GM21786 (cell line): ENCODE data around the gene CRYGB.
"Not testable (repeated sequence)": the region's sequence is repeated elsewhere in the genome, so short reads cannot be mapped to it uniquely, and the experiment has no call there.

Experiments
- ATAC-seq: cut with Tn5 transposase; IDR thresholded peaks from one replicate; pipeline ENCODE4 v1.9.1; 2021; ENCODE audit not compliant: unreplicated experiment

CRYGB gene

DNA sequence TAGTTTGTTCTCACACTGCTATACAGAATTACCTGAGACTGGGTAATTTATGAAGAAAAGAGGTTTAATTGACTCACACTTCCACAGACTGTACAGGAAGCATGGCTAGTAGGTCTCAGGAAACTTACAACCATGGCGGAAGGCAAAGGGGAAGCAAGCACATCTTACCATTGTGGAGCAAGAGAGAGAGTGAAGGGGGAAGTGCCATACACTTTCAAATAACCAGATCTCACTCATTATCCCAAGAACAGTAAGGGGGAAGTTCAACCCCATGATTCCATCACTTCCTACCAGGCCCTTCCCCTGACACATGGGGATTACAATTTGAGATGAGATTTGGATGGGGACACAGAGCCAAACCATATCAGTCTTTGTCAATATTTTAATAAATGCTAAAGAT is 5.0 kb upstream of the CRYGB start:
- ATAC-seq, result no peak

DNA sequence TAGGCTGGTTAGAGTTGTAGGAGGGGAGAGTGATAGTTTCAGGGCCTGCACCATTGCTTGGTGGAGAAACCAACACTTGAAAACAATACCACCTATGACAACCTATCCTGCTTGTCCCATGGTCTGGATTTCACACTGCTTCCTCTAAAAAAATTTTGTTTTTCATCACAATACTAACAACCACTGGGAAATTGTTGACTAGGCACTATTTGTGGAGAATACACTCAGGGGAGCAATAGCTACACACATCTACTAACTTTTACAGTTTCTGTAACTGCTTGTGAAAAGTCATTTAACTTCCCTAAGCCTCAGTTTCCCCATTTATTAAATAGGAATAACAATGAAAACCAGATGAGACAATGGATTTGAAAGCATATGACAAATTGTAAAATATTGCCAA is 4.1 kb upstream of the CRYGB start:
- ATAC-seq, result no peak

DNA sequence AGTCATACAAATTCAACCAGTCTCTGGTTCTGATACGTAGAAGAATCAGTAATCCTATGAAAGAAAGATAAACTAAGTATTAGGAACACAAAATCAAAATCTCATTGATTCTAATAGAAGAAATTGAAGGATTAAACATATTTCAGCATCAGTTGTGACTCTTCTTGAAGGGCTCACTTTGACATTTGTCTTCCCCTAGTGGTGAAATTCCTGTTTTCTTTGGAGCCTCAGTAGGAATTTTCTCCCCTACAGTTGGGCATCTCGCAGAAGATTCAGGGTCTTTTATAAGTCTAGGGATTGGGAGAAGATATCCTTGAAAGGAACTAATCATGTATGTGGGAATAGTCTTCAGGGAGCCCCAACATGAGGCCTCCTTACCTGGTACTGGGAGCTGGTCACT is 2.8 kb upstream of the CRYGB start:
- ATAC-seq, result no peak

DNA sequence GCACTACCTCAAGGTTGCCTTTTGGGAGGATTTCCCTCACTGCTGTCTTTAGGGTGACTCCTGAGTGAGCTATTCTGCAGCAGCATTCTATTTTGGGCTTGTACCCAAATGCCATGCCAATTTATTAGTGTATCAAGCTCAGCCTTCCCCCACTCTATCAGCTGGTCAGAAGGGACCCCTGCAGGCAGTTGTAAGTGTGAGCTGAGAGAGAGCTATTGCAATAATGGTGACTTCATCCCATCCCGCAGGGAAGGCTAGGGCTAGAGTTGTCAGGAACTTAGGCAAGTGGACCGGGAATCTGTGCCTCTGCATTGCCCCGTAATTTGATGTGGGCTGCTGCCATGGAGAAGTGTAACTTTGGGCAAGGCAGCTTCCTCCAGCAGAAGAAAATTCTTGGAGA is 1.8 kb upstream of the CRYGB start:
- no peak for ATAC-seq

DNA sequence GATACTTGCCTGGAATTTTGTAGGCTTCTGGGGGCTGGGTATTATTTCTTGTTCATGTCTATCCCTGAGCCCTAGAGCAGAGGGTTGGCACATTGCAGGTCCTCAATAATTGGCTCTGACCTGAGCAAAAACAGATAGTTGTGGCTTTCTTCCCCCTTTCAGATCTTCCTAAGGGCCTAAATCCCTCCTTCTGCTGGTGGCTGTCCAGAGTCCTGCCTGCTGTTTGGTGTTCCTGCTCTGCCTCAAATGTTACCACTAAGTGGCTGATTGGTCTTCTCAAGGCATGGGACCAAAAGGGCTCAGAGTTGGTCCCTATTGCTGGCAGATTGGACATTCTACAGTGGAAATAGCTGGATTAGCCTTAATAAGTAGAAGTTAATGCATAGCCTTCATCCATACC is 1.1 kb upstream of the CRYGB start:
- ATAC-seq, result no peak

DNA sequence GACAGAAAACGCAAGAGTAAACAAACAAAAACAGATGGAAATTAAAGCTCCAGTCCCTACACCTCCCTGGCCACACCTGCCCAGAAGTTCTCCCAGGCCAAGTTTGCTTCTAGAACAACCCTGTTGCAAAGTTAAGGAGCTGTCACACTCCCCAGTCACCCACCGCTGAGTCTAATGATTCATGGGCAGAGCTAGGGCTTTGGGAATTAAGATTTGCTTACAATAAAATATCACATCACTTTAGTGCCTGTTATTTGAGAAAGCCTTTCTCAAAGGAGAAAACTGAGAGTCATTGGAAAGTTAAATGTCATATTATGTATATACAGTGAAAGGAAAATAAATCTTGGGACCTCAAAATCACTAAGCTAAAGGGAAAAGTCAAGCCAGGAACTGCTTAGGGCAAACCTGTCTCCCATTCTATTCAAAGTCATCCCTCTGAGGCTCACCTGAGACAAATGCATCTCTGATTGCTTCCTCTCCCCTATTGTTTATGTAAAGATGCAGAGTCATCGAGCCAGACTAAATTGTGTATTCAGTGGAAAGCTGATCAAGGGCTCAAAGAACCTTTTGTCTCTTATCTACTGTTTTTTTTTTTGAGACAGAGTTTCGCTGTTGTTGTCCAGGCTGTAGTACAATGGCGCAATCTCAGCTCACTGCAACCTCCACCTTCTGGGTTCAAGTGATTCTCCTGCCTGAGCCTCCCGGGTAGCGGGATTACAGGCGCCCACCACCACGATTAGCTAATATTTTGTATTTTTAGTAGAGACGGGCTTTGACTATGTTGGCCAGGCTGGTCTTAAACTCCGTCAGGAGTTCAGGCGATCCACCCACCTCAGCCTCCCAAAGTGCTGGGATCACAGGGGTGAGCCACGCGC is 2.8 kb downstream of the CRYGB start:
- ATAC-seq, result no peak

DNA sequence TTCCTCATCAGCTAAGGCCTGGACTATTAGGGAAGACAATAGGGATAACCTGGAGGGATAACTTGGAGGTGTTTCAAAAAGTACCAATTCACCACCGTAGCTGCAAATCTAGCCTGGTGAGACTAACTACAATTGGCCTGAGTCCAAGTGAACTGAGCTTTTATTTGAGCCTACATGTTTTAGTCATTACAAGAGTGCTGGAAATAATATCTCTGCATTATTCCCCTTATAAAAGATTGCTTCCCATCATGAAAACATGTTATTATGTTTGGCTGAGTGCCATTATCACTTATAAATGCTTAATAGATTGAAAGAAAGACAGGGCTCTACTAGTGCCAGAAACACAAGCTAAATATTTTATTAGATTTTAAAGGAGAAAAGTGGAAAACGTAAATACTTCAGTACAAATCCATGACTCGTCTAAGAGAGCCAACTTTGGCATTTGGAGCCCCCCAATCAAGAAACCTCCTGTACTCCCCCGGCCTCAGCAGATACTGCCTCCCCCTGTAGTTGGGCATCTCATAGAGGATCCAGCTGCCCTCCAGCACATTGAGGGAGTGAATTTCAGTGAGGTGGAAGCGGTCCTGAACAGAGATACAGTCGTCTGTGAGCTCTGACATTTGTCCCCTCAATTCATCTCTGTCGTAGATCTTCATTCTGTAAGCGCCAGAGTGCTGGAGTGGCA is 3.6 kb downstream of the CRYGB start:
- ATAC-seq, result no peak

DNA sequence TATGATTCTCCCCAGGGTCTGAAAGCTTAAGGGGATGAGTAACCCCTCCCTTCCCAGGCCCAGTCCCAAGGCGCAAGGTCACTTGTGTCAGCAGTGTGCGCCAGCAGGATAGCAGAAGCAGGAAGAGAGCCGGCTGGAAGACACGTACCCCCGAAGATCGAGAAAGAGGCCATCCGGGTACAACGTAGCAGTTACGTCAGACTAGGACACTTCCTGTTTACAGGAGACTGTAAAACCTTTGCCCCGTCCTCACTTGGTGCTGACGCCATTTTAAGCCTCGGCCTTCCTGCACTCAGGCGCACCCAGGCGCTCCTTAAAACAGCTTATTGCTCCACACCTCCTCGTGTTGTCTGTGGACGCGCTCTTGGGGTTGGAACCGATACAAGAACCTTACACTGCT is 6.5 kb downstream of the CRYGB start:
- no peak for ATAC-seq

DNA sequence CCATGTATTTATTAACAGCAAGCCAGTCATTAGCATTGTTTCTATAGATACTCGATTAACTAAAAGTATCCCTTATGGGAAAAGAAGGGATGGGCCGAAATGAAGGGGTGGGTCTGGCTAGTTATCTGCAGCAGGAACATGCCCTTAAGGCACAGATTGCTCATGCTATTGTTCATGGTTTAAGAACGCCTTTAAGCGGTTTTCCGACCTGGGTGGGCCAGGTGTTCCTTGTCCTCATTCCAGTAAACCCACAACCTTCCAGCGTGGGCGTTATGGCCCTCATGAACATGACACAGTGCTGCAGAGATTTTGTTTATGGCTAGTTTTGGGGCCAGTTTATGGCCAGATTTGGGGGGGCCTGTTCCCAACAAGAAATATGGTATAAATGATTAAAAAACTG is 7.6 kb downstream of the CRYGB start:
- not testable (repeated sequence) for ATAC-seq

DNA sequence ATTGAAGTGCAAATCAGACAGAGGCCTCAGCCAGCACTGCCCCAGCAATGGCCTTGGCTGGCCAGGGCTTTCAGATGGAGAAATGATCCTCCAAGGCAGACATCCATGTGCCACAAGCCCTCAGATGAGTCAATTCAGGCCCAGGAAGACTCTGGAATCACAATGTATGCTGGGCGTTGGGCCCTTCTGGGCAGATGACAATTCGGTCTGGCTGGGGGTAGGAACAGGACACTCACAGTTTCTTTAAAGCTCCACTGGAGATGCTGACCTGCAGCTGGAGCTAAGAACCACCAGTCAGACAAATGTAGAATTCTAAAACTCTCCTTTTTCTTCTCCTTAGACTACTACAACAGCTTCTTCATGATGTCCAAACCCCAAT is 9.3 kb downstream of the CRYGB start:
- ATAC-seq, result no peak

DNA sequence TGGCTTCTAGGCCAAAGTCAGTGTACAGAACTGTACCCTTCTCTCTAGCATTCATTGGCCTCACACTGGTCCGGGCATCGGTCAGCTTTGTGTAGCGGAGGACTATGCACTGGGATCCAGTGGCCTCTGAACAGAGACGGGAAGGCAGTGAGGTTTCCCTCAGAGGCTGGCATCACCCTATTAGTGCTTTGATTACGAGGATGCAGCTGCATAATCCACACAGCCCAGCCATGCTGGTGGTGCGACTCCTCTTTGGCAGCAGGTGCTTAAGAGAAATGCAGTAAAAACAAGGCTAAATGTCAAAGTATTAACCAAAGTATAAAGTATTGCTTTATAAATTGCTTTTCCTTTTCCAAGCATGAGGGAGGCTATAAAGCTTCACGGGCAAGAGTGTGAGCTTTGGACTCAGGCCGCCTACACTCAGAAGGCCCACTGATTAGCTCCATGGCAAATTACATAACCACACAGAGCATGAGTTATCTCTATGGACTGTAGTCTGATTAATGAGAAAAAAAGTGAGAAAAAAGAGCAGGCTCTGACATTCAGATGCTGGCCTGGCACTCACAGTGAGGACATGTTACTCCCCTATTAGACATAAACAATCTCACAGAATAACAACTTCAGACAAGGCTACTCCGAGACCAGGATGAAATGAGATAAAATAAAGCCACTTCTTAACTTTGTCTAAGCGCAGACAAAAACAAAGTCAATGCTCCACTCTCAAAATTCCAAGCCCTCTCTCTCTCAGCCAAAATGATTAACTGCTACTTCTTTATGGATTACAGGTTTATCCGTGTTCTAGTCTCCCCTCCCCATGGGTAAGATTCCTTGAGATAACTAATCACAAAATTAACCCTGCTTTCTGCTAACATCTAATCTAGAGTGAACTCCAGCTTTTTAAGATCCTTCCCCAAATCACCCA is 9.9 kb downstream of the CRYGB start:
- no peak for ATAC-seq

DNA sequence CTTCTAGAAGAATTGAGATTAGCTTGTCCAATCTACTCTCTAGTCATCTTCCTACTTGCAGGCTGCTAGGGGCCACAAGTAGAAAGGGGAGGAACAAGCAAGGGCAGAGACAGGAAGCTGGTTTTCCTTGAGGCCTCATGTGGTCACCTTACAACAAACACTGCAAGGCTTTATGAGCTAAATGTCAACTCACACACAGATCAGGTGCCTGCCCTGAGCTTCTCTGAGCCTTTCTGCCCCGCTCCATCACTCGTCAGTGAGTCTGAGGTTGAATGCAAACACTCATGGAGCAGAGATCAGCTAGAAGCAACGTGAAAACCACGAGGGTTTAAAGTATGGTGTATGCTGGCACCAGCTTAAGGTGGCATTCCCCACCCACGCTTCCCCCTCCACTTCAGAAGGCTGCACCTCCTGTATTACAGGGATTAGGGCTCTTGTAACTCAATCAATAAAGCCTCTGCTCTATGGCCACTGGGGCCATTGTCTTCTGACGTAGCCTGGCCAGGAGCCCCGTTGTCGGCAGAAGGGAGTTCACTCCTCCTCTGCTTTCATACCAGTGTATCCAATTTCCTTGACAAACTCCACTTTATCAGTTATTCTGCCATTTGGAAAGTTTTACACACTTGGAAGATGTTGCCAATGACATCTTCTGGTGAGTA is 10.9 kb downstream of the CRYGB start:
- ATAC-seq, result peak; percentile 63

DNA sequence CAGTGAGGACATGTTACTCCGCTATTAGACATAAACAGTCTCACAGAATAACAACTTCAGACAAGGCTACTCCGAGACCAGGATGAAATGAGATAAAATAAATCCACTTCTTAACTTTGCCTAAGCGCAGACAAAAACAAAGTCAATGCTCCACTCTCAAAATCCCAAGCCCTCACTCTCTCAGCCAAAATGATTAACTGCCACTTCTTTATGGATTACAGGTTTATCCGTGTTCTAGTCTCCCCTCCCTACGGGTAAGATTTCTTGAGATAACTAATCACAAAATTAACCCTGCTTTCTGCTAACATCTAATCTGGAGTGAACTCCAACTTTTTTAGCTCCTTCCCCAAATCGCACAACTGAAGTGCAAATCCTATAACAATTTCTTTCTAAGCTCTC is 15.2 kb downstream of the CRYGB start:
- no peak for ATAC-seq

DNA sequence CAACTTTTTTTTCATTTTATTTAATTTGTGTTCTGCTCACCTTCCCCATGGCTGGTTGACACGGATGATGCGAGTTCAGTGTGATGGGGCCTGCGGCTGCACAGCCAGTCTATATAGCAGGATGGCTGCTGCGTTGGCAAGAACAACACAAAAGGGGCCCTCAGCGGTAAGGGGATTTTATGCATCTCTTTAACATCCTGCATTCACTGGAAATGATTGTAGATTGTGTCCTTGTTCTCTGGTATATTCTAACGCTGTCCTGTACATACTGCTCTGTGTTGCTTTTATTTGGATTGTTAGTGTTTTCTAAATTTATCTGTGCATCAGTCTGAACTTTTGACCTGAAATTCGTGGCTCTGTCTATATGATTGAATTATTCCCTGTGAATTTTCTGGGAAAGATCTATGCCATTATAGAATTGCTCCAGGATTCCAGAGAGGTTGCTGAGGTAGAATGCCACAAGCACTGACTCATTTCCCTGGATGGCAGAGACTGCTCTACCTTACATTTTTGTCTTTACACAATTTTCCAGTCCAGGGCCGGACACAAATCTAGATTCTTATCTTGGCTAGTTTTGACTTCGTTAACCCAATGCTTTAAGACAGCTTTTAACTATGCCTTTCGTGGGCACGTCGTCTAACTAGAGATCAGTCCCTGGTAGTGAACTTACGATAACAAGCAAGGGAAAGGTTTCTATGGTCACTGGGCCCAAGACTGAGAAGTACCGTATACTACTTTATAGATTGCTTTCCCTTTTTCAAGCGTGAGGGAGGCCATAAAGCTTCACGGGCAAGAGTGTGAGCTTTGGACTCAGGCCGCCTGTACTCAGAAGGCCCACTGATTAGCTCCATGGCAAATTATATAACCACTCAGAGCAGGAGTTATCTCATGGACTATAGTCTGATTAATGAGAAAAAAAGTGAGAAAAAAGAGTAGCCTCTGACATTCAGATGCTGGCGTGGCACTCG is 15.9 kb downstream of the CRYGB start, which contains the start of gene CRYGC:
CRYGC (minus strand) TSS at position 85 of the 968 bp plus-strand sequence; CDS start at position 49, 36 bp downstream.
- ATAC-seq, result no peak

DNA sequence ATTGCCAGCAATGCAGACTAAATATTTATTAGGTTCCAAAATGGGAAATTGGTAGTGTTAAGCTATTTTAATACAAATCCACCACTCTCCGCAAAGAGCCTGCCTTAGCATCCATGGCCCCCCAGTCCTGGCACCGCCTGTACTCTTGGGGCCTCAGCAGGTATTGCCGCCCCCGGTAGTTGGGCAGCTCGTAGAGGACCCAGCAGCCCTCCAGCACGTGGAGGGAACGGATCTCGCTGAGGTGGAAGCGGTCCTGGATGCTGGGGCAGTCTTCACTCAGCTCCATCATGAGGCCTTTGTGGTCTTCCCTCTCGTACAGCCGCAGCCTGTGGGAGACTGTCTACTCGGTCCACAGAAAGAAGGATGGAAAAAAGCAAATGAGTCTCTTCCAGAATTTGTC is 17.8 kb downstream of the CRYGB start:
- no peak for ATAC-seq

DNA sequence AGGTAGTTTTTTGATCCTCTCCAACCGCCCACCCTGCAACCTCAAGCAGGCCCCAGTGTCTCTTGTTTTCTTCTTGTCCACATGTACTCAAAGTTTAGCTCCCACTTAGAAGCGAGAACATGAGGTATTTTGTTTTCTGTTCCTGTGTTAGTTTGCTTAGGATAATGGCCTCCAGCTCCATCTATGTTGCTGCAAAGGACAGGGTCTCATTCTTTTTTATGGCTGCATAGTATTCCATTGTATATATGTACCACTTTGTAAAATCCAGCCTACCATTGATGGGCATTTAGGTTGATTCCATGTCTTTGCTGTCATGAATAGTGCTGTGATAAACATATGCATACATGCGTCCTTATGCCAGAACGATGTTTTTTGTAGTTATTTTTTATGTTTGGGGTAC is 18.9 kb downstream of the CRYGB start:
- no peak for ATAC-seq

DNA sequence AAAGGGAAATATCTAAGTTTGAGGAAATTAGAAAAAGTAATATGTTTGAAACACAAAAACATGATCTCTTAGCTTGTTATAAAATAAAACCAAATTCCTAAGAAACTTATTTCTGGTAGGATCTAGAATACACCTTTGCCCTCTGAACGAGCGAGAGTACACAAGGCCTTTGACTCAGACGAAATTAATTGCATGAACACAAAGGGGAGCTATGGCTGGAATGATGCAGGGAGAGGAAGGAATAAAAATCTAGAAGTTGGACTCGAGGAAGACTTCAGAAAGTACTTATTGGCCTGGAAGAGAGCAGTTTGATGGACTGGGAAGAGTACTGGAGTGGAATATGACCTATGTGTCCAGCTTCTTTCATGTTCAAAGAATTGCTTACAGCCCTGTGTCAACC is 20.7 kb downstream of the CRYGB start:
- ATAC-seq, result no peak

DNA sequence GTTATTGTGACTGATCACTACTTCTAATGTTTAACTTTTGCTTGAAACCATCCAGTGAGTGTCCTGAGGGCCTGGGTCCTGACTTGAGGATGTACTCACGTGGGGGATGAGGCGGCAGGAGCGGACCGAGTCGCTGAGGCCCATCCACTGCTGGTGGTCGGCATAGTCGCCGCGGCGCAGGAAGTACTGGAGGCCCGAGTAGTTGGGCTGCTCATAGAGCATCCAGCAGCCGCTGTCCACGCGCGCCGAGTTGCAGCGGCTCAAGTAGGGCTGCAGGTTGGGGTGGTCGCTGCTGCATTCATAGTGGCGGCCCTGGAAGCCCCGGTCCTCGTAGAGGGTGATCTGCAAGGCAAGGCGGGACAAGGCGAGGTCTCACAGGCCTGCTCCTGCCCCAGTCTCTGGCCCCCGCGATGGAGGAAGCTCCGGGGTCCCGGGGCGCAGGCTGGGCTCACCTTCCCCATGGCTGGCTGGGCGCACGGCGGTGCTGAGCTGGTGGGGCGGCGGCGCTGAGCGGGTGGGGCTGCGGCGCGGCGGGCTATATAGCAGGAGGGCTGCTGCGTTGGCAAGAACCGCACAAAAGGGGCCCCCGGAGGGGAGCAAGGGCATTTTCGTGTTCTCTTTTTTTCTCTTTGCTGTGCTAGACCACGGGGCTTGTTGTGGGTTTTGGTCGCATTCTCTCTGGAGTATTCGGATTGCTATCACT is 21.8 kb downstream of the CRYGB start, which contains the start of gene CRYGD:
CRYGD (minus strand) TSS at position 512 of the 703 bp plus-strand sequence; CDS start at position 461, 51 bp downstream.
- not testable (repeated sequence) for ATAC-seq

DNA sequence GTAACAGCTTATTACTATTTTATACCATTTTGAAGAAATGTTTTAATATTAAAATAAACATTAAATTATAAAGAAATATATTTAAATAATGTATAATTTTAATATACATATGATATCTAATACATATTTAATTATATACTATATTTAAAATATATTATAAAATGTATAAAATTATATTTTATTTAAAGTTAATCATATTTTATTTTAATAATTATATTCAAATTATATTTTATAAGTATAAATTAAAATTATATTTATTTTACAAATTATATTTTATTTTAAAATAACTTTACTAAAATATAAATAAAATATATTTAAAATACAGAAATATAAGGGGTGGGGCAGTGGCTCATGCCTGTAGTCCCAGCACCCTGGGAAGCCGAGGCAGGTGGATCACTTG is 23.7 kb downstream of the CRYGB start:
- no peak for ATAC-seq
